NCI-H526 treated with DMSO at 0.1 percent for 48 hours (cell line): Measurements from ENCODE around the gene LMAN2.
"Not testable (repeated sequence)": the region's sequence is repeated elsewhere in the genome, so short reads cannot be mapped to it uniquely, and the experiment has no call there.

ENCODE experiments used
- DNase-seq: peaks from one replicate; lab custom pipeline; 2025; lab: John Stamatoyannopoulos, UW

Gene LMAN2

DNA sequence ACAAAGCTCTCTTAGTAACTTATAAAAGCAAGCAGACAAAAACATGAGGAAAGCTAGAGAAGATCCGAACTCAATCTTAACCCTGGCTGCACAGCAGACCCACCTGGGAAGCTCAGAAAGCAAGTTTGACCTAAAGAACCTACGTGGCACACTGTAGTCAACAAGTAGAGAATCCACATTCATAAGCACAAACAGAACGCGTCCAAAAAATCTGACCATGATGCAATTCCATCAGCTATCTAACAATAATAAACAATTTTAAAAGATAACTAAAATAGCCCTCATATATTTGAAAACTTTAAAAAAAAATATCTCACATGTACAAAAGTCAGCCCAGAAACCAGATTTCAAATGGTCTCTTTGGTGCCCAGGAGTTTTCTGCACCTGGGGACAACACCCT is 4.6 kb downstream of the LMAN2 start:
- DNase-seq: no peak

DNA sequence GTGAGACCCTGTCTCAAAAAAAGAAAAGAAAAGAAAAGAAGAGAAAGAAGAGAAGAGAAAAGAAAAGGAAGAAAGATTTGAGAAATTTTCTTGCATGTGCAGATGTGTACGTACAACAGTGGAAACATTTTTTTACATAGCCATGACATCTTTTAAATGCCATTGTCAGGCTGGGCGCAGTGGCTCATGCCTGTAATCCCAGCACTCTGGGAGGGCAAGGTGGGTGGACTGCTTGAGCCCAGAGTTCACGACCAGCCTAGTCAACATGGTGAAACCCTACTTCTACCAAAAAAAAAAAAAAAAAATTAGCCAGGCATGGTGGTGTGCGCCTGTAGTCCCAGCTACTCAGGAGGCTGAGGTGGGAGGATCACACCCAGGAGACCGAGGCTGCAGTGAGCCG is 6.6 kb downstream of the LMAN2 start:
- no peak for DNase-seq

DNA sequence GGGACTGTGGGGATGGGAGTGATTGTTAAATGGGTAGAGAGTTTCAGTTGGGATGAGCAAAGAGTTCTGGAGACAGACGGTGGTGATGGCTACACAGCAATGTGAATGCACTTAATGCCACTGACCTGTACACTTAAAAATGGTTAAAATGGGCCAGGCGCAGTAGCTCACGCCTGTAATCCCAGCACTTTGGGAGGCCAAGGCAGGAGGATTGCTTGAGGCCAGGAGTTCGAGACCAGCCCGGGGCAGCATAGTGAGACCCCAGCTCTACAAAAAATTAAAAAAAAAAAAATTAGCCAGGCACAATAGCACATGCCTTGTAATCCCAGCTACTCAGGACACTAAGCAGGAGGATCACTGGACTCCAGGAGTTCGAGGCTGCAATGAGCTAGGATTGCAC is 7.7 kb downstream of the LMAN2 start:
- no peak for DNase-seq

DNA sequence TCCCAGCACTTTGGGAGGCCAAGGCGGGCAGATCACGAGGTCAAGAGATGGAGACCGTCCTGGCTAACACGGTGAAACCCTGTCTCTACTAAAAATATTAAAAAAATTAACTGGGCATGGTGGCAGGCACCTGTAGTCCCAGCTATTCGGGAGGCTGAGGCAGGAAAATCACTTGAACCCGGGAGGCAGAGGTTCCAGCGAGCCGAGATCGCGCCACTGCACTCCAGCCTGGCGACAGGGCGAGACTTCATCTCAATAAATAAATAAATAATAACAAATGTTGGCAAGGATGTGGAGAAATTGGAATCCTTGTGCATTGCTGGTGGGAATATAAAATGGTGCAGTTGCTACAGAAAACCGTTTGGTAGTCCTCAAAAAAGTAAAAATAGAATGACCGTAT is 8.5 kb downstream of the LMAN2 start:
- not testable (repeated sequence) for DNase-seq

DNA sequence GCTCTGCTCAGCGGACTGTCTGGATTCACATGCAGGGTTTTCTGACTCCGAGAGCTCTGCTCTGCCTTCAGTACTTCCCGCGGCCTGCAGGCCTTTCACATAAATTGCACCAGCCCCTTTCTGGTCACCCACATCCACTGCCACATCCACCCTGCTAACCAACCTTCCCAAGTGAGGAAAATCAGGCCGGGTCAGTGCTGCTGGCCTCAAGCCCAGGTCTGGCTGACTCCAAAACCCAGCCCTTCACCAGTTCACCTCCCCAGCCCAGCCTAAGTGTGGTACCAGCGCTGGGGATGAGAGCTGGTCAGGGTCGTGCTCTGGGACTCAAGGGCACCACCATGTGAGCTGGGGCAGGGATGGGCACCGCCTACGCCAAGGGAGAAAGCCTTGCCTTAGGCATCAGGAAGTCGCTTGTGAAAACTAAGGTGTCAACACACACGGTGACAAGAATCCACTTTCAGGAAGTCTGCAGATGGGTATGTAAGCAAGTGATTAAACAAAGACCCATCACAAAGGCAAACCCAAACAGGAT is 12.3 kb downstream of the LMAN2 start:
- DNase-seq: no peak

GRCh38 chr5:177338251-177339106 is 13.0 kb downstream of the LMAN2 start:
- DNase-seq: no peak

DNA sequence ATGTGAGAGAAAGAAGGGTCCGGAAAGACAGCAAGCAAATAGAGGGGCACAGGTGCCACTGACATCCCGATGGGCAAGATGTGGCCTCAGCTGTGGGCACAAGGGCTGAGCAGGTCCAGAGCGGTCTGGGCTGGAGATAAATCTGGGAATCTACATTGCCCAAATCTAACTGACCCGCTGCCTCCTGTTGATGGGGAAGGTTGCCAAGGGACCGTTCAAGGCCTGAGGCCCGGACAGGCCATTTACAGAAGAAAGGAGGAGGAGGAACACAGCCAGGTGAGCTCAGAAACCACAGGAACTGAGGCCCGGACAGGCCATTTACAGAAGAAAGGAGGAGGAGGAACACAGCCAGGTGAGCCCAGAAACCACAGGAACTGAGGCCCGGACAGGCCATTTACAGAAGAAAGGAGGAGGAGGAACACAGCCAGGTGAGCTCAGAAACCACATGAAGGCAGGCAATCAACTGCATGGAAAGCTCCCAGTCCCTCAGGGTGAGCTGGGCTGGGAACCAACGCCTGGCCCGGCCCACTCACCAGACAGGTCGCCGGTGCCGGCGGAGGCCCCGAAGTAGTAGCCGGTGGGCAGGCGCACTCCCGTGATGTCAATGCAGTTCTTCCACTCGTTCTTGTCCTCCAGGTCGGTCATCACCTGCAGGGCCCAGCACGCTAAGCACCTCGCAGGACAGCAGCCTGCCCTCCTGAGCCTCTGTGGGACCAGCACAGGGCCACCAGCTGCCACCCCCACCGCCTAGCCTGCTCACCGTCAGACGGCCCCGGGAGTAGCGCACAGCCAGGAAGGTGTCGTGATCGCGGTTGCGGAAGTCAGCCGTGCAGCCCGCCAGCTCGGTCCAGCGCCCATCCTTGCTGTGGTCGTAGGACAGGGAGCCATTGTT is 14.6 kb downstream of the LMAN2 start:
- no peak for DNase-seq

DNA sequence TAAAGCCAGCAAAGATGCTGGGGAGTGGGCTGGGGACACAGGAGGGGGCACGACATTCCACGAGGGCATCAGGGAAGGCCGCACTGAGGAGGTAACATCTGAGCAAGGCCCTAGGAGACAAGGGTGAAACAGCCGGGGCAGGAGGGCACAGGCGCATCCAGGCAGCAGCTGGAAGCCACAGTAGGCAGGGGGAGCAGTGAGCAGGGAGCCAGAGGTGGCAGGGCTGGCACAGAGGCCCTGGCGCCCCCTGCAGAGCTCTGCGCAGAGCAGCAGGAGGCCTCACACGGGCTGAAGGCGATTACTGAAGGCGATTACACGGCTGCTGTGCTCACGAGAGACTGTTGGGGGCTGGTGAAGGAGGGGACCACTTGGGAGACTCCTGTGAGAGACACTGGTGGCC is 15.4 kb downstream of the LMAN2 start:
- DNase-seq: peak; percentile 1

DNA sequence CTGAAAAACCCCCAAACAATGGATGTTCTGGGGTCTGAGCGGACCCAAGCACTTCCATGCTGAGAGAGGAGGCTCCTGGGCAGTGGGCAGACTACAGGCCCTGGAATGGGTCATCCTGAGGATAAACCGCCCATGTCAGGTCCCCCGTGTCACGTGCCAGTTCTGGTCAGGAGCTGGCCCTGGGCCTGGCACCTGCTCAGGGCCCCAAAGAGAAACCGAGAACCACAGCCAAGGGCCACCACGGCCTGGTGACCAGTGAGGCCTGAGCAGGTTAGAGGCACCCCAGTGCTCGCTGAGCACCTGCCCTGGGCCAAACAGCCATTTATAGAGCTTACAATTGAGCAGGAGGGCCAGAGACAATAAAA is 15.8 kb downstream of the LMAN2 start:
- DNase-seq: no peak

GRCh38 chr5:177334781-177335700 is 16.4 kb downstream of the LMAN2 start:
- no peak for DNase-seq

GRCh38 chr5:177334155-177334551 is 17.3 kb downstream of the LMAN2 start:
- no peak for DNase-seq

DNA sequence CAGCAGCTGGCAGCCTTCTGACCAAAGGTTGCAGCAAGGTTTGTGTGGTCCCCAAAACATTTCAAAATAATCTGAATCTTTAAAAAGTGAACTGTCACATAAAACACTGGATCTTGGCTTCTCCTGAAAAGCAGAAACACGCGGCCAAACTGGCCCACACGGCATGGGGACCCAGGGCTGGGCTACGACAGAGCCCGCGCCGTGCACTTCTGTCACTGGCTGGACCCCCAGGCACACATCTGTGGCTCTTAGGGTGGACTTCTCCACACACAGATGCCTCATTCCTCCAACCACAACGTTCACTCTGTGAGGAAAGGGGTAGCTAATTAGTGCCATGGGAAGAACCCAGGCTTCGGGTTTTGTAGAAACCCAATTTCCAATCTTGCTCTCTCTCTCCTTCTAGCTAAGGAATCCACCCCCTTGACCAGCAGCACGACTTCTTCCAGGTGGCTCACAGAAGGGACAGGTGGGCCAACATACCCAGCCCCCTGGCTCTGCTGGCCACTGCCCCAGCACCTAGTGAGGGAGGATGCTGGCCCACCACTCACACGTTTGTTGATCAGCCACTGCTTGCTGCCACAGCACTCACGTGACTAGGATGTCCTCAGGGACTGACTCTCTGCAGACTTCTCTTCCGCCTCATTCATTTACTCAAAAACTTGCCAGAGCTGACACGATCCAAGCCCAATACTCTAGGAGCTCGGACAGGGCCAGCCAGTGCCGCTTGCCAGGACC is 17.9 kb downstream of the LMAN2 start:
- DNase-seq: no peak

- DNase-seq: no peak
These were observed 18.6 kb downstream of the LMAN2 start for GRCh38 chr5:177332896-177333260.

DNA sequence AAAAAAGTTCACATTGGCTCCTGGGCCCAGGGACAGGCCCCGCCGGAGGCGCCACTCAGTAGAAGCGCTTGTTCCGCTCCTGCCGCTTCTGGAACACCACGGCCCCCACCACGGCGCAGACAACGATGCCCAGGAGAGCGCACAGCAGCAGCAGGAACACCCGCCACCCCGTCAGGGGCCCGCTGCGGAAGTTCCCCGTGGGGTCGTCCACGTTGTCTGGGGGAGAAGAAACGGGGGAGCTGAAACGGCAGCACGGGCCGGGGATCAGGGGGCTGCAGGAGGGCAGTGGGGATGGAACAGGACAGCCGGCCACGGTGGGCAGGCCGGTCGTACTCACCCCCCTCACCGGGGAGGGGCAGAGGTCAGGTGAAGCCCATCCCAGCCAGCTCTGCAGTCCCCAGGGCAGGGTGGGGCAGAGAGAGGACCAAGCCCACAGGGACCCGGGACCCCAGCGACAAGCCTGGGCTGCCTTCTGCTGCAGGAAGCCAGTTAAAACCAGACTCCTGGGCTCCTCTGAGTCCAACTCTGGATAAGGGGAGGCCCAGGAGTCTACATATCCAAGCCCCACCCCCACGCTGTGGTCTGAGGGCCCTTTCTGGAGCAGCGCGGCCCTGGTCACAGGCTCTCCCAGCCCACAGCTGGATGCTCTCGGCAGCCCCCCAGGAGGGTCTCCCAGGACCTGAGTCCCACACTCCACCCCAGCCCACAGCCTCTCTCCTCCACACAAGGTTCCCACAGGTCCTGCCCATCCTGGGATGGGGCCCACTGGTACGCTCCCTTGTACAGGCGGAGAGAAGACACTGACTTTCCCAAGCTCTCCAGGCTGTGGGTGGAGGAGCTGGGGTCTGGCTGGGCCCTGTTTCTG is 19.2 kb downstream of the LMAN2 start:
- no peak for DNase-seq

GRCh38 chr5:177330991-177331842 is 20.3 kb downstream of the LMAN2 start:
- no peak for DNase-seq

GRCh38 chr5:177329883-177330282 is 21.6 kb downstream of the LMAN2 start:
- no peak for DNase-seq

DNA sequence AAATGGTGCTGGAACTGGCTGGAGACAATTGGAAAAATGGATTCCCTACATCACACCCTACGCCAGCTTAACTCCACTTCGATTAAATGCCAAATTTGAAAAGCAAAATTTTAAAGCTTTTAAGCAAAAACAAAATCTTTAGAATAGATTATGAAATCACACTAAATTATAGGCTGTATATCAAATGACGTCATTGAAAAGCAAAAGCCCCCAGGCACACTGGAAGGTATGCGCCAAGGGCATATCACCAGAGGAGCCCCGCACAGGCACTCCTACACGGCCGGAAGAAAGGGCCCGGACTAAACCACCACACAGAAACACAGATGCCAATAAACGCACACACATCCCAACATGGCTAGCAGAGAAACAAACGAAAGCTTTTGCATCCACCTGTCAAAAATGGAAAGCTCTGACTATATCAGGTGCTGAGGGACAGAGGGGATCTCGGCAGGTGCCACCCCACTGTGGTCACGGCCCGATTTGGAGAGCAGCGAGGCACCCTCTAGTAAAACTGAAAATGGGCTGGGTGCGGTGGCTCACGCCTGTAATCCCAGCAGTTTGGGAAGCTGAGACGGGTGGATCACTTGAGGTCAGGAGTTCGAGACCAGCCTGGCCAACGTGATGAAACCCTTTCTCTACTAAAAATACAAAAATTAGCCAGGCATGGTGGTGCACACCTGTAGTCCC is 22.8 kb downstream of the LMAN2 start:
- no peak for DNase-seq
